22Rv1 (cell line): ENCODE results near the gene VMP1.

Experiments
- H3K27ac ChIP-seq: fragments of 450-650 bp; 2 replicates; pipeline ENCODE4 v1.5.1; 2017
- ZFX ChIP-seq: fragments of 450-650 bp; IDR thresholded peaks from 2 replicates; pipeline ENCODE4 v1.6.1; 2017; ENCODE audit warnings: antibody characterized with exemption, borderline replicate concordance
- TF ChIP-seq, protein P1 (sequence below): fragments of 450-650 bp; IDR thresholded peaks from 2 replicates; pipeline ENCODE4 v1.5.1; 2017; ENCODE audit warnings: mild to moderate bottlenecking

VMP1 gene

DNA sequence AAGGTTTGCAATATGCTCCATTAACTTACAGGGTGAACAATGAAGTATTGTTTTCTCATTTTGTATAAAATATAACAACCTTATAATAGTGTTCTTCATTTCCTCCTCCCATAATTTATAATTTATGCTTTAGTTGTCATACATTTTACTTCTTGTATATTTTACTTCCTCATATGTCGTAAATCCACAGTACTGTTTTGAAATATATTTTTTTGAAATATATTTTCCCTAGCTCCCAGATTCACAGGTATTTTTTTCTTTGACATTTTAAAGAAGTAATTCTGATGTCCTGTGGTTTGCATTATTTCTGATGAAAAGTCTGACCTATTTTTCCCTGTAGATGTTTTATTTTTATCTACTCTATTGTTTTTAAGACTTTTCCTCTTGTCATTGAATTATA, 52.7 kb downstream of the VMP1 start:
- TF ChIP-seq ZFX = no peak
- TF ChIP-seq, protein P1, sequence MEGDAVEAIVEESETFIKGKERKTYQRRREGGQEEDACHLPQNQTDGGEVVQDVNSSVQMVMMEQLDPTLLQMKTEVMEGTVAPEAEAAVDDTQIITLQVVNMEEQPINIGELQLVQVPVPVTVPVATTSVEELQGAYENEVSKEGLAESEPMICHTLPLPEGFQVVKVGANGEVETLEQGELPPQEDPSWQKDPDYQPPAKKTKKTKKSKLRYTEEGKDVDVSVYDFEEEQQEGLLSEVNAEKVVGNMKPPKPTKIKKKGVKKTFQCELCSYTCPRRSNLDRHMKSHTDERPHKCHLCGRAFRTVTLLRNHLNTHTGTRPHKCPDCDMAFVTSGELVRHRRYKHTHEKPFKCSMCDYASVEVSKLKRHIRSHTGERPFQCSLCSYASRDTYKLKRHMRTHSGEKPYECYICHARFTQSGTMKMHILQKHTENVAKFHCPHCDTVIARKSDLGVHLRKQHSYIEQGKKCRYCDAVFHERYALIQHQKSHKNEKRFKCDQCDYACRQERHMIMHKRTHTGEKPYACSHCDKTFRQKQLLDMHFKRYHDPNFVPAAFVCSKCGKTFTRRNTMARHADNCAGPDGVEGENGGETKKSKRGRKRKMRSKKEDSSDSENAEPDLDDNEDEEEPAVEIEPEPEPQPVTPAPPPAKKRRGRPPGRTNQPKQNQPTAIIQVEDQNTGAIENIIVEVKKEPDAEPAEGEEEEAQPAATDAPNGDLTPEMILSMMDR = no peak
- no peak overlapping the region for H3K27ac ChIP-seq

DNA sequence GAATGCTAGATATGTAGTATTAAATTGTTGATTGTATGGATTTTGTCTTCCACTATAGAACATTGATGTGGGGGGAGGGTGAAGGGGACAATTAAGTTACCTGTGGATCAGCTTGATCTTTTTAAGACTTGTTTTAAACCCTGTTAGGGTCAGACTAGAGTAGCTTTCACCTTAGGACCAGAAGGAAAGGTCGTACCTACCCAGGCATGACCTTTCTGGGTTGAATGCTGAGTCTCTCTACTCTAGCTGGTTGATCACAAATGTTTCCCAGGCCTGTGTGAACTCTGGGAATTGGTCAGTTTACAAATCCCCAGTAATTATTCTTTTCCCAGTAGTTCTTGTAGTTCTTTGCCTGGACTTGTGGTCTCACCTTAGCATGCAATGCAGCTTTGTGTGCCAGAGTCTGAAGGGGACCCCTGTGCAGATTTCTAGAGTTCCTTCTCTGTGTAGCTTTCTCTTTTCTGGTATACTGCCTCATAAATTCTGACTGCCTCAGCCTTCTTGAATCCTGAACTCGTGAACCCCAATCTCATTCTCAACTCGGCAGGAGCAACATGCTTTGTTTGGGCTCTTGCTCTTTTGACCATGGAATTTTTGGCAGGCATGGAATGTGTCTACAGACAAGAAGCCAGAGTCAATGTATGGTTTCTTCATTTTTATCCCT, 54.1 kb downstream of the VMP1 start:
- no peak overlapping the region for H3K27ac ChIP-seq
- TF ChIP-seq ZFX = no peak
- TF ChIP-seq, protein P1 = no peak

DNA sequence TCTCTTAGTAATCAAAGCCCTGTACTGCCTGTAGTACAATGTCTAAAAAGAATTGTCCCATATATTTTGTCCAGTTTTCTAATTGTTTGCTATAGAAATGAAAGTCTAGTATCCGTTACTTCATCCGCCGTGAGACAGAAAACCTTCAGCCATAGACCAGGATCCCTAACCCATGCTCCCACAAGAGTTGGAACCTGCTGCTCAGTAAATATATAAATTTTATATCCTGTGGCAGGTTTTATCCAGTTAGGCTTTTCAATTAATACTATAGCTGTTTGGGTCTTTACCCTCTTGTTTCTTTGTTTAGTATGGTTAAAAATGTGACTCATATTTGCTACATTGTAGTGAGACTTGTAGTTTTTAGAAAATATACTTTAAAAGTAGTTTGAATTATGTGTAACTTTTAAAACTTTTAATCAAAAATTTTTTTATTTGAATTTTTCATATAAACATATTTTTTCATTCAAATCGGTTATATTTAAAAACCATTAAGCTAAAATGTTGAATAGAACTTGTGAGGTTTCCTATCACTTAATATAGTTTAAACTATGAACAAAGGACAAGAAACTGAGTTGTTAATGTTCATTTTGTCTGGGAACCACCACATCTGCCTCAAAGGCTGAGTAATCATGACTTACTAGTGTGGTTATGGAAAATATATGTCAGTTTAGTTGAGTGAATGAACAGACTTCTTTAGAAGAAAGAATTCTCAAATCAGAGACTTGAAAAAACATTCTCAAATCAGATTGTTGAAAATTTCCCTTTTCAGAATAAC, 54.8 kb downstream of the VMP1 start:
- H3K27ac ChIP-seq = no peak overlapping the region
- TF ChIP-seq, protein P1 = no peak
- no peak for TF ChIP-seq ZFX

DNA sequence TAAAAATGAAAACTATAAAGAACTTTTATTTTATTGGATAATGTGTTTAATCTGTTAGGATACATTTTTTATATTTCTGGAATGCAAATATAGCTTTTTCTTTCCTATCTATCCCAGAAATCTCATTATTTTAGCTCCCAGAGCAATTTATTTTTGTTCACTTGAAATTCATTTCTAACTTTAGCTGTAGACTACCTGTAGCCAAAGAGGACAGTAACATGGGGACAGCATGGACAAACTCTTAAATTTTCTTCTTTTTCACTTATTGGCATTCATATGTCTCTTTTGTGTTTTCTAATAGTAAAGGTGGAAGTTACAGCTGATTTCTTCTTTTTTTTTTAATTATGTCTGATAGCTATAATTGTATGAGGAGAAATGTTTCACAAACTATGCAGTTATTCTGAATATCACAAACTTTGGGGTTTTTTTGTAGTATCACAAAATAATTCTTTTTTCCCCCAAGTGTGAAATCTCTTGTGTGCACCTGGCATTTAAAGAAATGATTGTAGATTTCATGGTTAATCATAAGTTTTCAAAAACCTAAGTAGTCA, 55.4 kb downstream of the VMP1 start:
- H3K27ac ChIP-seq = no peak overlapping the region
- TF ChIP-seq, protein P1 = no peak
- TF ChIP-seq ZFX = no peak

DNA sequence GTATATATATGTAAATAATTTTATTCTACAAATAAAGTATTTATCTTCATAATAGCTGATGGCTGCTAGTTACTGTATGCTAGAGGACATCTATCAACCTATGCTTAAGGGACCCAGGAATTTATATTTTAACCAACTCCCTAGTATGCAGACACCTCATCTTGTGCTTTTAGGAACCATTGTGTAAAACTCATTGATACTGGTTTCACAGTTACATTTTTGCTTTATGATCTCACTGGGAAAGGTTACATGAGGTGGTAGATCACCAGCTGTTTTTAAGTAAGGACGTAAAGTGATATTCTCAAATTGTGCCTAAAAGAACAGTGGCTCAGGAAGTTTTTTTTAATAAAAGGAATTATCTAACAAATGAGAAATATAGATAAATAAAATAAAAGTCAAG, 56.4 kb downstream of the VMP1 start:
- no peak overlapping the region for H3K27ac ChIP-seq
- no peak for TF ChIP-seq ZFX
- TF ChIP-seq, protein P1 = no peak

DNA sequence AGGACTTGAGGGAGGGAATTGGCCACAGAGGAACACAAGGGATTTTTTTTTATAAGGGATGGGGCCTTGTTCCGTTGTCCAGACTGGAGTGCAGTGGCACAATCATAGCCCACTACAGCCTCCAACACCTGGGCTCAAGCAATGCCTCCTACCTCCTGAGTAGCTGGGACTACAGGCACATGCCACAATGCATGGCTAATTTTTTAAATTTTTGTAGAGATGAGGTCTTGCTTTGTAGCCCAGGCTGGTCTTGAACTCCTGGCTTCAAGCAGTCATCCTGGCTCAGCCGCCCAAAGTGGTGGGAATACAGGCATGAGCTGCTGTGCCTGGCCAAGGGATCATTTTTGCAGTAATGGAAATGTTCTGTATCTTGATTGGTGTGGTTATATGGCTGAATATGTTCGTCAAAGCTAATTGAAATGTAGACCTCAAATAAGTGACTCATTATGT, 56.9 kb downstream of the VMP1 start:
- no peak for TF ChIP-seq ZFX
- TF ChIP-seq, protein P1 = no peak
- no peak overlapping the region for H3K27ac ChIP-seq

DNA sequence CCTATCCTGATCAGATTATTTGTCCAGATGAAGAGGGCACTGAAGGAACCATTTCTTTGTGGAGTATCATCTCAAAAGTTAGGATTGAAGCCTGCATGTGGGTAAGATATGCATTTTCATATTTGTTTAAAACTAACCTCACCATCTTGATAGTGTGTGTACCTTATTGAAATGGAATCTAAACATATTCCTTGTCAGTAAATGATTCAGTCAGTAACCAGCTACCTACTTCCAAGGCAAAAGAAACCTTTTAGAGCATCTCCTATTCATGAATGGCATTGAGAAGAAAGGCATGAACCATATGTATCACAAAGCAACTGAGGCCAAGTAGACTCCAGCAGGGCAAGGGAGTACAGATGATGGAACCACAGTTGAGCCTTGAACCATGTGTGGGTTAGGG, 57.6 kb downstream of the VMP1 start:
- no peak for TF ChIP-seq ZFX
- TF ChIP-seq, protein P1 = no peak
- no peak overlapping the region for H3K27ac ChIP-seq
